GM12875 (cell line): ENCODE data around the gene DTHD1.

ENCODE experiments used
- H3K4me3 ChIP-seq: one replicate; pipeline ENCODE4 v1.5.1; 2011; ENCODE audit warnings: low read depth, low read length, control low read depth
- CTCF ChIP-seq: IDR thresholded peaks from 2 replicates; pipeline ENCODE4 v1.5.1; 2011; ENCODE audit warnings: low read depth, mild to moderate bottlenecking, control low read depth, inconsistent platforms, low read length, moderate library complexity, borderline replicate concordance; ENCODE audit not compliant: insufficient read depth

The DTHD1 gene

GRCh38 chr4:36303426-36304137 lies 22.2 kb downstream of the DTHD1 start:
- no peak for TF ChIP-seq CTCF
- no peak overlapping the region for H3K4me3 ChIP-seq

GRCh38 chr4:36304138-36304681 lies 22.8 kb downstream of the DTHD1 start:
- no peak overlapping the region for H3K4me3 ChIP-seq

GRCh38 chr4:36308150-36308549 lies 26.7 kb downstream of the DTHD1 start:
- no peak overlapping the region for H3K4me3 ChIP-seq
- TF ChIP-seq CTCF, result no peak

More at GRCh38 chr4:36304138-36304681, 22.8 kb downstream of the DTHD1 start:
- TF ChIP-seq CTCF, result no peak

GRCh38 chr4:36310216-36310615 lies 28.8 kb downstream of the DTHD1 start:
- no peak for TF ChIP-seq CTCF
- H3K4me3 ChIP-seq, result no peak overlapping the region

- no peak for TF ChIP-seq CTCF
- no peak overlapping the region for H3K4me3 ChIP-seq
These were observed 29.4 kb downstream of the DTHD1 start for GRCh38 chr4:36310793-36311192.

GRCh38 chr4:36312511-36312910 lies 31.1 kb downstream of the DTHD1 start:
- no peak for TF ChIP-seq CTCF

GRCh38 chr4:36313301-36313700 lies 31.9 kb downstream of the DTHD1 start:
- no peak overlapping the region for H3K4me3 ChIP-seq
- TF ChIP-seq CTCF, result no peak

More at GRCh38 chr4:36312511-36312910, 31.1 kb downstream of the DTHD1 start:
- H3K4me3 ChIP-seq, result no peak overlapping the region
